HTR-8/SVneo (cell line): ENCODE data around the gene CTNNA2.
"Not testable (repeated sequence)": the region's sequence is repeated elsewhere in the genome, so short reads cannot be mapped to it uniquely, and the experiment has no call there.

Source experiments
- DNase-seq: peaks from one replicate; pipeline ENCODE4 v3.0.0; 2011; ENCODE audit warnings: low spot score, mixed read lengths; ENCODE audit not compliant: insufficient read length
- FAIRE-seq: peaks from 2 replicates; lab custom pipeline; 2011; peaks lifted over from hg19 to GRCh38; lab: Jason Lieb, UNC

The CTNNA2 gene

GRCh38 chr2:80153151-80153550 lies 640.3 kb downstream of the CTNNA2 start:
- no peak for DNase-seq
- no peak for FAIRE-seq

- FAIRE-seq = no peak
Observed at GRCh38 chr2:80153768-80154167, 640.9 kb downstream of the CTNNA2 start.

DNA sequence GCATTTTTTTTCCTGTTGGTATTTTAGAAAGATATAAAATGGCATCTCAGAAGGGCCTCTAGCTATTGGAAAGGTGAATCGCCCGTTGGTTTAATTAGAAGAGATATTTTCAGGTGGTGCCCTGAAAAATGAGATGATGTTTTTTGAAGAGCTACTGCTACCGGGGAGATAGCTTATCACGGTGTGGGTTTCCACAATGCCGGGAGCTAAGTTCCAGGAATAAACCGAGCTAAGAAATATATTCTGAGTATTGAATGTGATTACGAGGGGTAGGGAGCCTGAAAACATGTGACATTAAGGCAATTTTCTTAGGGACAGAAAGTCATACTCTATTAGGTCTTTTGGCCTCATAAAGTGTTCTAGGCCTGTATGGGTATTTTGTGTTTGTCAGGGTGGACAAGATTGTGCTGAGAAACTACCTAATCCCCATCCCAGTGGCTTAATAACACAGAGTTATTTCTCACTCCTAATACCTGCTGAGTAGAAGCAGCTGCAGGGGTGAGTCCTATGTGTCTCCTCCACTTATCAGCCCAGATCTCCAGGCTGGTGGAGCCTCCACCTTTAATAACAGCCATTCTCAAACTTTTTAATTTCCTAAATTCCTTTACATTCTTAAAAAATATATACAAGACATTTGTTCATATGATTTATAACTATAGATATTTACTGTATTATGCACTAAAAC lies 641.5 kb downstream of the CTNNA2 start:
- FAIRE-seq (no peak), DNase-seq (no peak)

More at GRCh38 chr2:80153768-80154167, 640.9 kb downstream of the CTNNA2 start:
- DNase-seq = no peak

- DNase-seq (no peak), FAIRE-seq (no peak)
Observed at GRCh38 chr2:80164375-80164774, 651.5 kb downstream of the CTNNA2 start.

GRCh38 chr2:80166483-80167171 lies 653.8 kb downstream of the CTNNA2 start:
- FAIRE-seq = no peak

DNA sequence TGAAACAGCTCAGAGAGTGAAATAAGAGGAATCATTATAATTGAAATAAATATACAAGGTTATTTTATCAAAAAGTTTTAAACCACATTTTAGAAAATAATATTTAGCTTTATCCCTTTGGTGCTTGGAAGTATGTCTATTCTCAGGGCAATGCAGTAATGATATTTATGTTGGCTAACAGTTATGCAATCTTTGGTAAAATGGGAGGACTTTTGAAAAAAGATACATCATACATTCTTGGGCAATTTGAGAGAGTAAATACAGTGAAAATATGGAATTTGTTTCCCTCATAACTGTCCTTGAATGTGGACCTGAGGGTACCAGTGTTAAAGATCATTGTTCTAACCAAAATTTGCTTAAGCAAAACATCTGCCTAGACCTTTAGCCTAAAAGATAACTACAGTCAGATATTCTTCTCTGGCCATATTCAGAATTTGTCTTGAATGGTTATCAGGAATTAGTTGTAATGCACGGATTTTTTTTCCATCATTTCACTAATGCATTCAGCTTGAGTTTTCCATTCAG lies 654.5 kb downstream of the CTNNA2 start:
- FAIRE-seq = no peak
- no peak for DNase-seq

More at GRCh38 chr2:80166483-80167171, 653.8 kb downstream of the CTNNA2 start:
- DNase-seq = no peak

GRCh38 chr2:80168037-80168436 lies 655.2 kb downstream of the CTNNA2 start:
- FAIRE-seq (no peak), DNase-seq (no peak)

GRCh38 chr2:80168801-80169200 lies 656.0 kb downstream of the CTNNA2 start:
- DNase-seq (no peak), FAIRE-seq (no peak)

DNA sequence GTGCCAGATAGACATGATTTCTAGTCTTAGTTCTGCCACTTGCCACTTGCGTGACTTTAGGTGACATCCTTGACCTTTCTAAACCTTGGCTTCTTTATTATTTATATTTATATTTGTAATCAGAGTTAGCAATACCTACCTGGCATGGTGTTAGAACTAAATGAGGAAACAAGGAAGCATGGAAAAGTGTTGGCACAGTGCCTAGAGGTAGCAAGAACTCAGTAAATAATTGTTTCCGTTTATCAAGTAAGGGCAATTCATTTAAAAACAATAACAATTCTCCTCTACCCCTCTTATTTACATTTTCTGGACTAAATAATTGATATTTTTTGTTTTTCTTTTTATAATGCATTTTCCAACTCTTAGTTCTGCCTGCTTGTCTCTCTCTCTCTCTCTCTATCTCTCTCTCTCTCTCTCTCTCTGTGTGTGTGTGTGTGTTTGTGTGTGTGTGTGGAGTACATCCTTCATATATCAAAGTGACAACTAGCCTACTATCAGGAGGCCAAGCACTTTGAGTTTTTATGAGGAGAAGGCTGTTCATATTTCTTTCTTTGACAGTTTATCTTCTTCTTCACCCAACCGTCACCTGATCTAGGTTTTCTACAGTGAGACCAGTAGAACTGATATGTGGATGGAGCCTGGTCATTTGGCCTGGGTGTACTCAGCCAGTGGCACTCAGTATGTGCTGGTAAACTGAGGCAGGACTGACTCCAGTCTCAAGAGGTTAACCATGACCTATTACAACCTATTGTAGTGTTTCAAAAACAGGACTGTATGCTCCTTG lies 657.2 kb downstream of the CTNNA2 start:
- DNase-seq (no peak), FAIRE-seq (no peak)

DNA sequence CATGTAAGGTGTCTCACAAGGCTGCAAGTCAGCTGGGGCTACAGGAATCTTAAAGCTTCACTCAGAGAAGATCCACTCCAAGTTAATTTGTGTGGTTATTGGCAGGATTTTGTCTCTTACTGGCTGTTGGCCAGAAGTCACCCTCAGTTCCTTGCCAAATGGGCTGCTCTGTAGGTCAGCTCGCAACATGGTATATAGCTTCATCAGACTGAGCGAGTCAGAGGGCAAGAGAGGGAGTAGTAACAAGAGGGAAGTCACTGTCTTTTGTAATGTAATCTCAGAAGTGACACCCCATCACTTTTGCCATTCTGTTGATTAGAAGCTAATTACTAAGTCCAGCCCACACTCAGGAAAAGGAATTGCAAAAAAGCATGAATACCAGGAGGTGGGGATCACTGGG lies 672.2 kb downstream of the CTNNA2 start:
- DNase-seq (no peak), FAIRE-seq (no peak)

DNA sequence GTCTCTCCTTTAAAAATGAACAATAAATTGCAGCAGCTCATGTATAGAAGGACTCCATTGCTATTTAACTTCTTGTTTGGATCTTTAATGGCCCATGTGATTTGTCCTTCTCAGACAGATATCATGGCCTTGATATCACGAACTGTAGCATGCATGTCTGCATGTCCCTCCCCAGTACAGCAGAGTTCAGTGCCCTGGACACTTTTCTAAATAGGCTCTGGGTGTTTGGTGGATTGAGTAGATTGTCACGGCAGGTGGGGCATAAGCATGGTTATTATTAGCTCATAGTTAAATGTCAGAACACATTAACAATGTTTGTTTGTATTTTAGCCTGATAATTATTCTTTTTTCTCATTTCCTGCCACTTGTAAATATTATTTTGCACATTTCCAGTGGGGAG lies 673.4 kb downstream of the CTNNA2 start:
- DNase-seq (no peak), FAIRE-seq (no peak)

DNA sequence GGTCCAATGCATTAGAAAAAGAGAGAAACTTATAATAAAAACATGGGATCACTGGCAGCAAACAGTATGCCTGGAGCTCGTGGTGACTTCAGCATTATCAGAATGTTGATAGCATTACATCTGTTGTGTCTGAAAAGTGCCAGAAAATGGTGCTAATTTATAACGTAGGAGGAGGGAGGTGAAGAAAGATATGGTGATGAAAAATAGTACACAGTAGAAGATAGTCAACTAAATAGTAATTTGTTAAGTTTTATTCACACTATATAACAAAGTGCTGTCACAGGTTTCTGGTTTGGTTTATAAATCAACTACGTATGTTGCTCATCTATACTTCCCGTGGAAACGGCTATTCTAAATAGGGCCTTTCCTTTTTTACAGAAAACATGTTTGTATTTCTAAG lies 674.3 kb downstream of the CTNNA2 start:
- FAIRE-seq = no peak

DNA sequence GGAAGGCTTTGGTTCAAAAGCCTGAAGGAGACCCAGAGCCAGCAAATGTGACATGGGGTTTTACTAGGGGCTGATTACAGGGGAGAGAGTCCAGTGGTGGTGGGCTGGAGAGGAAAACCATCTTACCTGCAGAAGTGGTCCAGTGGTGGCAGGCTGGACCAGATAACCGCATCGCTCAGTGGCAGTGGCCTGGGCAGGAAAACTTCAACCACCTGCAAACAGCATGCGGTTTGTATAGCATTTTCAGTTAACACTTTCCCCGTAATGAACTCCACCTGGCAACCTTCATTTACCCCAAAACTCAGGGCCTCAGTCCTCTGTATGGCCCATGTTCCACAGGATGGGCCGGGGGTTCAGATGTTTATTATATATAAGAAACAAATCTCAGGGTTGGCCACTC lies 677.3 kb downstream of the CTNNA2 start:
- DNase-seq = no peak
- FAIRE-seq = no peak

More for the DNA sequence above, 674.3 kb downstream of the CTNNA2 start:
- no peak for DNase-seq

DNA sequence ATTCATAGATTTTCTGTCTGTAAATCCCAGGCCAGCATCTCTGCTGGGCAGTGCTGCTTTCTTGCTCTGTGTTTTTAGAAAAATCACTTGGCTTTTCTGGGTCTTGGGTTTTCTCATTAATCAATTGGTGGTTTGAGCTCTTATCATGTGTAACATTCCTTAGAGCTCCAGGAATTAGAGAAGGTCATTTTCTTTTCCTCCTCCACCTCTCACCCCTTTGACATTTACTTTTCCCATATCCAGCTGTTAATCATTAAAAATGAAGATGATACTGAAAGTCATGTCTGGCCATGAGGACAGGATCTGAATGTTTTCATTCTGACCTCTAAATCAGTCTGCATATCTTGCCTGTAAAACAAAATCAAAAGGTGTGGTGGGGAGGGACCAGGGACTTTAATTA lies 680.7 kb downstream of the CTNNA2 start:
- DNase-seq (no peak), FAIRE-seq (no peak)

DNA sequence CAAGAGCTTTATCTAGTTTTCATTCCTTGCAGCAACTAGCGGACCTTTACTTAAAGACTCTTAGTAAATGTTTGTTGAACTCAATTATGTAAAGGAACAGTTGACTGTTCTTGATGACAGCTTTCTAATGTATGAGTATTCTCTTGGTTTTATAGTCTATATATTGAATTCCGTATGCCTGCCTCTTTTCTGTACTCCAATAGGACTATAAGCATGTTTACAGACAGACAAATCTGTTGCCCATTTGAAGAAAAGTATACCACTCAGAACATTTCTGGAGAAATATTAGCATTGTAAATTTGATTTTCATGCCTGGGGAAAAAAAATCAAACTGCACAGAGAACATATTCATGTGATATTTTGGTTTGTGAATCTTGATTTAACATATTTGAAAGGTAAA lies 682.2 kb downstream of the CTNNA2 start:
- no peak for FAIRE-seq
- DNase-seq = no peak

GRCh38 chr2:80198042-80198441 lies 685.2 kb downstream of the CTNNA2 start:
- DNase-seq (no peak), FAIRE-seq (no peak)

- no peak for FAIRE-seq
Observed at GRCh38 chr2:80199504-80199903, 686.7 kb downstream of the CTNNA2 start.

DNA sequence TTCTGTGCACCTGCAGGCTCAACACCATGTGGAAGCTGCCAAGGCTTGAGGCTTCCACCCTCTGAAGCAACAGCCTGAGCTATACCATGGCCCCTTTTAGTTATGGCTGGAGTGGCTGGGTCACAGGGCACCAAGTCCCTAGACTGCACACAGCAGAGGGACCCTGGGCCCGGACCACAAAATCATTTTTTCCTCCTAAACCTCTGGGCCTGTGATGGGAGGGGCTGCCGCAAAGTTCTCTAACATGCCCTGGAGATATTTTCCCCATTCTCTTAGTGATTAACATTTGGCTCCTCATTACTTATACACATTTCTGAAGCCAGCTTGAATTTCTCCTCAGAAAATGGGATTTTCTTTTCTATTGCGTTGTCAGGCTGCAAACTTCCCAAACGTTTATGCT lies 691.1 kb downstream of the CTNNA2 start:
- DNase-seq, FAIRE-seq: not testable (repeated sequence)

More at GRCh38 chr2:80199504-80199903, 686.7 kb downstream of the CTNNA2 start:
- DNase-seq = no peak

GRCh38 chr2:80205498-80205897 lies 692.6 kb downstream of the CTNNA2 start:
- DNase-seq = no peak

GRCh38 chr2:80209458-80209857 lies 696.6 kb downstream of the CTNNA2 start:
- FAIRE-seq (peak; percentile 23), DNase-seq (no peak)

More at GRCh38 chr2:80205498-80205897, 692.6 kb downstream of the CTNNA2 start:
- no peak for FAIRE-seq

DNA sequence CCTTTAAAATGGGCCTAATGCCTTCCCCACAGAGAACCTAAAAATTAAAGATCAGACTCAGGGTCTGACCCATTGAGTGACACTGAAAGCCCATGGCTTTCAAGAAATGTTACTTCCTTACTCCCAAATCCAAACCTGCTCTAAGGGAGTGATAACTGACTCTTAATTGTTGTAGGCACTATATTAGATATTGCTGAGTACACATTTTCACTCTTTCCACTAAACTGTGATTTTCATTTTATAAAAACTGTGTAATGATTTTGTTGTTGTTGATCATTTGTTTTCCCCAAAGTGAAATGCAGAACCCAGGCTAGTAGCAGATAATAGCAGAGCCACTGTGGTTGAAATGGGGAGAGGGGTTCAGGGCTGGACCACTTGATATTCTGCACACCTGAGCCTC lies 704.6 kb downstream of the CTNNA2 start:
- FAIRE-seq (no peak), DNase-seq (no peak)
